H1 (cell line): ENCODE data around the gene OSBPL6. TPM values are rescaled to one million over a fixed set of nuclear protein-coding genes. Genes with fewer than 3 reads are reported as not detected.

ENCODE experiments used
- BRCA1 ChIP-seq: IDR thresholded peaks from 2 replicates; pipeline ENCODE4 v1.6.1; 2012; ENCODE audit warnings: low read depth, low read length, improper control_type of control experiment
- SRF ChIP-seq: IDR thresholded peaks from 2 replicates; pipeline ENCODE4 v1.6.1; 2011; ENCODE audit warnings: mild to moderate bottlenecking, low read depth, low read length, moderate library complexity
- USF2 ChIP-seq: IDR thresholded peaks from 2 replicates; pipeline ENCODE4 v1.6.1; 2011; ENCODE audit warnings: low read length, improper control_type of control experiment
- polyA plus RNA-seq, 7 experiments: library from polyadenylated mRNA; depleted of rRNA in 3 of 7; stranded (reverse) in 5 of 7; unstranded in 2 of 7; fragments of >200 nt in 5 of 7; fragments of 200-250 nt in 2 of 7; gene quantifications; 1 replicate in 5 of 7; 2 replicates in 1 of 7; 4 replicates in 1 of 7; pipeline versions ENCODE4 v1.2.1 to v1.2.3, GENCODE V29; 2011 to 2013; ENCODE audit warnings: missing spikeins in 2 of 7, mixed read lengths in 2 of 7
- total RNA-seq: library from RNA; stranded (reverse); fragmentation: NEBNext Ultra II Directional; extraction: Animal tissue kit (Norgen Biotek cat#: 25700); gene quantifications from 2 replicates; pipeline ENCODE4 v1.2.1, GENCODE V29; 2021

Gene OSBPL6
- total and polyA plus RNA-seq, 2 of the 8 experiments (the other 6 are each of a cell fraction or from before 2014, with no cell fraction given): 1.7 to 5.6 TPM

GRCh38 chr2:178409261-178409660, 214.9 kb downstream of the OSBPL6 start (continued):
- no peak for TF ChIP-seq USF2
- TF ChIP-seq BRCA1: no peak
- TF ChIP-seq SRF: no peak
